ENCODE data around the gene CGB1. TPM values are rescaled to one million over a fixed set of nuclear protein-coding genes. Genes with fewer than 3 reads are reported as not detected.
"Not testable (repeated sequence)": the region's sequence is repeated elsewhere in the genome, so short reads cannot be mapped to it uniquely, and the experiment has no call there.

Gene CGB1
- total RNA-seq = not detected in 2 replicates
- long read RNA-seq = 0 reads

- H3K27me3 Mint-ChIP-seq = peaks cover 13% of the 10 kb centered on the region
- DNase-seq (ENCODE audit: low spot score, unreplicated experiment); H3K36me3 Mint-ChIP-seq (ENCODE audit: insufficient read depth); H3K27ac Mint-ChIP-seq; H3K9me3 Mint-ChIP-seq (ENCODE audit: low read depth); H3K4me1 Mint-ChIP-seq (ENCODE audit: low read depth); H3K4me3 Mint-ChIP-seq (ENCODE audit: low read depth): not testable (repeated sequence)
- TF ChIP-seq CTCF (IDR thresholded peaks at IDR 0.05; ENCODE audit: unreplicated experiment) = peak; percentile 35
Observed at GRCh38 chr19:49036815-49037214, at the start of gene CGB1. Gene CGB1, minus strand, starts transcription at chr19:49036895. Its CDS starts 184 bp downstream, at chr19:49036711.

- Mint-ChIP-seq H3K9me3 (ENCODE audit: low read depth) (no peaks in the 10 kb centered on the region), H3K27me3 (peaks cover 2% of the 10 kb centered on the region), H3K4me1 (ENCODE audit: low read depth) (peaks cover 14% of the 10 kb centered on the region), H3K4me3 (ENCODE audit: low read depth) (peak overlapping the region; percentile 95), H3K27ac (peak overlapping the region; percentile 81), H3K36me3 (ENCODE audit: insufficient read depth) (peaks cover 14% of the 10 kb centered on the region)
- TF ChIP-seq CTCF (IDR thresholded peaks at IDR 0.05; ENCODE audit: unreplicated experiment) = no peak
- DNase-seq (ENCODE audit: low spot score, unreplicated experiment) = no peak
Observed at GRCh38 chr19:49086296-49086695, 49.6 kb upstream of the CGB1 start.

- no peak for TF ChIP-seq CTCF (IDR thresholded peaks at IDR 0.05; ENCODE audit: unreplicated experiment)
- H3K27ac Mint-ChIP-seq = peak overlapping the region; percentile 81
- H3K9me3 Mint-ChIP-seq (ENCODE audit: low read depth) = no peaks in the 10 kb centered on the region
- H3K4me3 Mint-ChIP-seq (ENCODE audit: low read depth) = peak overlapping the region; percentile 95
- peaks cover 3% of the 10 kb centered on the region for H3K27me3 Mint-ChIP-seq
- peaks cover 13% of the 10 kb centered on the region for H3K36me3 Mint-ChIP-seq (ENCODE audit: insufficient read depth)
- peaks cover 14% of the 10 kb centered on the region for H3K4me1 Mint-ChIP-seq (ENCODE audit: low read depth)
- DNase-seq (ENCODE audit: low spot score, unreplicated experiment) = no peak
Observed at GRCh38 chr19:49085868-49086232, 49.2 kb upstream of the CGB1 start.

GRCh38 chr19:49085020-49085867 lies 48.5 kb upstream of the CGB1 start, which contains the start of gene SNRNP70:
Gene SNRNP70, plus strand, starts transcription at chr19:49085451. Its CDS starts 964 bp downstream, at chr19:49086415.
- H3K36me3 Mint-ChIP-seq (ENCODE audit: insufficient read depth) = peaks cover 11% of the 10 kb centered on the region

More at GRCh38 chr19:49085020-49085867, 48.5 kb upstream of the CGB1 start, which contains the start of gene SNRNP70:
- Mint-ChIP-seq H3K4me3 (ENCODE audit: low read depth) (peak within 1 kb of the TSS; percentile 95), H3K4me1 (ENCODE audit: low read depth) (peaks cover 14% of the 10 kb centered on the region), H3K9me3 (ENCODE audit: low read depth) (no peaks in the 10 kb centered on the region), H3K27ac (peak within 1 kb of the TSS; percentile 81), H3K27me3 (peaks cover 7% of the 10 kb centered on the region)
- peak; percentile 99 for DNase-seq (ENCODE audit: low spot score, unreplicated experiment)
- TF ChIP-seq CTCF (IDR thresholded peaks at IDR 0.05; ENCODE audit: unreplicated experiment) = no peak
